Prostate gland (tissue), 2 donors: ENCODE measurements around the gene DGKG.

Experiments
- CTCF ChIP-seq, 4 experiments: fragments of 200-600 bp in 2 of 4; fragments of 450-650 bp in 2 of 4; sonication (generic) in 2 of 4; IDR thresholded peaks; 1 replicate in 3 of 4; 2 replicates in 1 of 4; pipeline ENCODE4 v1.5.1; 2016 to 2019; ENCODE audit warnings: antibody characterized with exemption in 4 of 4, mild to moderate bottlenecking in 2 of 4, moderate library complexity in 2 of 4
- POLR2A ChIP-seq: fragments of 450-650 bp; IDR thresholded peaks from one replicate; pipeline ENCODE4 v1.6.1; 2016; ENCODE audit warnings: antibody characterized with exemption, mild to moderate bottlenecking

- TF ChIP-seq CTCF (IDR thresholded peaks at IDR 0.05) (no peak), POLR2A (no peak)
These were observed 229.5 kb downstream of the DGKG start for GRCh38 chr3:186132487-186132886.
